Mesodermal cell (in vitro differentiated cells): ENCODE data around the gene ZNF385C.

ENCODE experiments used
- H3K27ac ChIP-seq: 2 replicates; pipeline ENCODE4 v1.7.0; 2013; ENCODE audit warnings: mild to moderate bottlenecking, low read depth, low read length, moderate library complexity; ENCODE audit not compliant: severe bottlenecking
- H3K36me3 ChIP-seq: 2 replicates; pipeline ENCODE4 v1.7.1; 2013; ENCODE audit warnings: mild to moderate bottlenecking, low read length, moderate library complexity; ENCODE audit not compliant: control insufficient read depth, insufficient read depth
- H3K4me1 ChIP-seq: one replicate; pipeline ENCODE4 v1.7.1; 2013; ENCODE audit warnings: mild to moderate bottlenecking, low read length; ENCODE audit not compliant: insufficient read depth, control insufficient read depth, poor library complexity, severe bottlenecking
- H3K4me3 ChIP-seq: 2 replicates; pipeline ENCODE4 v1.7.0; 2013; ENCODE audit warnings: low read length, control low read depth, mild to moderate bottlenecking; ENCODE audit not compliant: insufficient read depth, poor library complexity, severe bottlenecking; ENCODE audit errors: extremely low read depth
- H3K9me3 ChIP-seq: 2 replicates; pipeline ENCODE4 v1.7.1; 2013; ENCODE audit warnings: mild to moderate bottlenecking, low read length, moderate library complexity; ENCODE audit not compliant: control insufficient read depth
- WGBS, 2 experiments: methylation state at CpG; one replicate each; pipeline ENCODE4 v1.1.5; 2013; ENCODE audit warnings: missing lambda C conversion rate in 2 of 2; ENCODE audit not compliant: insufficient coverage in 2 of 2; 5-methylcytosine and 5-hydroxymethylcytosine counted together

ZNF385C gene

GRCh38 chr17:41982026-41982760 is 116.1 kb downstream of the ZNF385C start:
- Histone ChIP-seq H3K36me3 (peaks cover 93% of the 10 kb centered on the region), H3K4me3 (no peak overlapping the region), H3K9me3 (no peaks in the 10 kb centered on the region), H3K27ac (peak overlapping the region; percentile 30), H3K4me1 (no peaks in the 10 kb centered on the region)
- 94 to 99% methylated on average over 11 to 12 of the region's 14 CpGs for WGBS, 2 experiments

GRCh38 chr17:41977991-41978390 is 120.3 kb downstream of the ZNF385C start:
- Histone ChIP-seq H3K27ac (no peak overlapping the region), H3K4me1 (no peaks in the 10 kb centered on the region), H3K36me3 (peaks cover 95% of the 10 kb centered on the region), H3K9me3 (no peaks in the 10 kb centered on the region), H3K4me3 (no peak overlapping the region)
- WGBS, 2 experiments = 91 to 100% methylated on average over 4 of the region's 4 CpGs

GRCh38 chr17:41976142-41976768 is 122.0 kb downstream of the ZNF385C start:
- Histone ChIP-seq H3K4me3 (no peak overlapping the region), H3K27ac (no peak overlapping the region), H3K9me3 (no peaks in the 10 kb centered on the region), H3K36me3 (peaks cover 93% of the 10 kb centered on the region), H3K4me1 (no peaks in the 10 kb centered on the region)
- WGBS, 2 experiments = 88 to 96% methylated on average over 5 to 7 of the region's 11 CpGs
